GM10248 (cell line): ENCODE results near the gene RPL18.

ENCODE experiments used
- CTCF ChIA-PET: fragments of 300-600 bp; sonication (Branson Sonifier 250); formaldehyde crosslinking; extraction: SDS; loops from one replicate; lab custom pipeline; 2021; ENCODE audit warnings: antibody characterized with exemption; lab: Yijun Ruan, JAX
- POLR2A ChIA-PET: fragments of 350-650 bp; sonication (Branson Sonifier 250); formaldehyde crosslinking; extraction: SDS; loops from one replicate; lab custom pipeline; 2020; ENCODE audit warnings: antibody characterized with exemption; lab: Yijun Ruan, JAX
- DNase-seq: peaks from one replicate; pipeline ENCODE4 v3.0.0; 2012; ENCODE audit errors: extremely low spot score
- CTCF ChIP-seq: IDR thresholded peaks from 2 replicates; pipeline ENCODE4 v1.5.1; 2012; ENCODE audit warnings: mild to moderate bottlenecking, low read depth; ENCODE audit errors: extremely low read depth, missing control alignments, control extremely low read depth

RPL18 gene

GRCh38 chr19:48654299-48655059 lies 35.5 kb upstream of the RPL18 start:
- POLR2A ChIA-PET, result no interaction called here
- no peak for TF ChIP-seq CTCF
- no peak for DNase-seq
- CTCF ChIA-PET, result no interaction called here

GRCh38 chr19:48651683-48652048 lies 32.7 kb upstream of the RPL18 start:
- CTCF ChIA-PET, result no interaction called here

GRCh38 chr19:48650974-48651682 lies 32.1 kb upstream of the RPL18 start:
- ChIA-PET CTCF (interaction anchor here (1.5 kb wide), 1 partner anchor 45 kb away, joined by 3 read pairs; no protein-coding TSS in a partner anchor), POLR2A (no interaction called here)
- no peak for TF ChIP-seq CTCF
- no peak for DNase-seq

More at GRCh38 chr19:48651683-48652048, 32.7 kb upstream of the RPL18 start:
- no peak for DNase-seq
- POLR2A ChIA-PET, result no interaction called here
- no peak for TF ChIP-seq CTCF

- no peak for TF ChIP-seq CTCF
- ChIA-PET POLR2A (no interaction called here), CTCF (interaction anchor here (1.4 kb wide), 1 partner anchor 8 kb away, joined by 3 read pairs; no protein-coding TSS in a partner anchor)
- DNase-seq, result no peak
Observed at GRCh38 chr19:48648134-48648533, 29.2 kb upstream of the RPL18 start.

GRCh38 chr19:48646722-48647216 lies 27.8 kb upstream of the RPL18 start:
- POLR2A ChIA-PET, result interaction anchor here (0.6 to 1.0 kb wide), 2 partner anchors 28 to 37 kb away, joined by 5 read pairs; partner anchors contain the start of genes RPL18 and SPHK2
- CTCF ChIA-PET, result interaction anchor here (0.6 to 3.1 kb wide), 9 partner anchors 10 to 324 kb away, joined by 3 to 23 read pairs (median 5); partner anchors contain the start of genes DBP and HSD17B14

More at GRCh38 chr19:48646722-48647216, 27.8 kb upstream of the RPL18 start:
- DNase-seq, result no peak
- TF ChIP-seq CTCF, result no peak
